Tibial nerve (tissue), 3 donors: ENCODE data around the gene TTC39B.
"Not testable (repeated sequence)": the region's sequence is repeated elsewhere in the genome, so short reads cannot be mapped to it uniquely, and the experiment has no call there.

Experiments
- POLR2A ChIP-seq, 2 donors: fragments of 450-650 bp; IDR thresholded peaks; one replicate each; pipeline ENCODE4 v1.6.1; 2017; ENCODE audit warnings: antibody characterized with exemption in 2 of 2, mild to moderate bottlenecking in 2 of 2, moderate library complexity in 2 of 2
- TF ChIP-seq, protein P1 (sequence below), 5 experiments: fragments of 200-600 bp in 3 of 5; fragments of 450-650 bp in 2 of 5; sonication (generic) in 3 of 5; IDR thresholded peaks; one replicate each; pipeline ENCODE4 v1.5.1; 2016 to 2019; ENCODE audit warnings: antibody characterized with exemption in 5 of 5, mild to moderate bottlenecking in 3 of 5, moderate library complexity in 2 of 5

- TF ChIP-seq, protein P1, sequence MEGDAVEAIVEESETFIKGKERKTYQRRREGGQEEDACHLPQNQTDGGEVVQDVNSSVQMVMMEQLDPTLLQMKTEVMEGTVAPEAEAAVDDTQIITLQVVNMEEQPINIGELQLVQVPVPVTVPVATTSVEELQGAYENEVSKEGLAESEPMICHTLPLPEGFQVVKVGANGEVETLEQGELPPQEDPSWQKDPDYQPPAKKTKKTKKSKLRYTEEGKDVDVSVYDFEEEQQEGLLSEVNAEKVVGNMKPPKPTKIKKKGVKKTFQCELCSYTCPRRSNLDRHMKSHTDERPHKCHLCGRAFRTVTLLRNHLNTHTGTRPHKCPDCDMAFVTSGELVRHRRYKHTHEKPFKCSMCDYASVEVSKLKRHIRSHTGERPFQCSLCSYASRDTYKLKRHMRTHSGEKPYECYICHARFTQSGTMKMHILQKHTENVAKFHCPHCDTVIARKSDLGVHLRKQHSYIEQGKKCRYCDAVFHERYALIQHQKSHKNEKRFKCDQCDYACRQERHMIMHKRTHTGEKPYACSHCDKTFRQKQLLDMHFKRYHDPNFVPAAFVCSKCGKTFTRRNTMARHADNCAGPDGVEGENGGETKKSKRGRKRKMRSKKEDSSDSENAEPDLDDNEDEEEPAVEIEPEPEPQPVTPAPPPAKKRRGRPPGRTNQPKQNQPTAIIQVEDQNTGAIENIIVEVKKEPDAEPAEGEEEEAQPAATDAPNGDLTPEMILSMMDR (IDR thresholded peaks at IDR 0.05) = not testable (repeated sequence)
- TF ChIP-seq POLR2A (IDR thresholded peaks at IDR 0.05) = not testable (repeated sequence)
Observed at GRCh38 chr9:15233941-15234490, 73.0 kb downstream of the TTC39B start.
